ENCODE data around the gene CLIP2.

DNA sequence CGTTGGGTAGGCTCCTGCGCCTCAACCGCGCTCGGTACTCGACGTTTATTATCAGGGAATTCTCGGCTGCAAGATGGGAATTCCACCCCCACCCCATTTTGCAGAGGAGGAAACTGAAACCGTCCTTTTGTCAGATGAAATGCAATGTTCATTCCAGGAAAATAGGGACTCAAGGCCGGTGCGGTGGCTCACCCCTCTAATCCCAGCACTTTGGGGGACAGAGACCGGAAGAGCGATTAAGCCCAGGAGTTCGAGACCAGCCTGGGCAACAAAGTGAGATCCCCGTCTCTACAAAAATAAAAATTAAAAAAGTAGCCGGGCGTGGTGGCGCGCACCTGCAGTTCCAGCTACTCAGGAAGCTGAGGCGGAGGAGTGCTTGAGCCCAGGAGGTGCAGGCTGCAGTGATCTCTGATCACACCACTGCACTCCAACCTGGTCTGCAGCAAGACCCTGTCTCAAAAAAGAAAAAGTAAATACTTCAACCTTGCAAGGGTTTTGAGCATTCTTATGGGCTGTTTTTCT, 34.3 kb upstream of the CLIP2 start:
- TF ChIP-seq POLR2A (IDR thresholded peaks at IDR 0.05) (no peak), CTCF (IDR thresholded peaks at IDR 0.05) (no peak)

Measured in Peyer's patch (tissue), 4 donors.